Ishikawa (cell line): Measurements from ENCODE around the gene GATAD2A.

Source experiments
- CEBPB ChIP-seq: IDR thresholded peaks from 2 replicates; pipeline ENCODE4 v1.6.1; 2012
- EGR1 ChIP-seq: IDR thresholded peaks from 2 replicates; pipeline ENCODE4 v1.6.1; 2012
- EP300 ChIP-seq: IDR thresholded peaks from 2 replicates; pipeline ENCODE4 v1.6.1; 2012; ENCODE audit warnings: borderline replicate concordance
- FOXM1 ChIP-seq: IDR thresholded peaks from 2 replicates; pipeline ENCODE4 v1.6.1; 2012; ENCODE audit warnings: low read depth, borderline replicate concordance
- MAX ChIP-seq: IDR thresholded peaks from 2 replicates; pipeline ENCODE4 v1.6.1; 2012
- NFIC ChIP-seq: IDR thresholded peaks from 2 replicates; pipeline ENCODE4 v1.6.1; 2012
- RAD21 ChIP-seq: IDR thresholded peaks from 2 replicates; pipeline ENCODE4 v1.6.1; 2012; ENCODE audit warnings: low read depth
- REST ChIP-seq: IDR thresholded peaks from 2 replicates; pipeline ENCODE4 v1.6.1; 2012; ENCODE audit warnings: low read depth, mild to moderate bottlenecking
- TAF1 ChIP-seq: IDR thresholded peaks from 2 replicates; pipeline ENCODE4 v1.6.1; 2012; ENCODE audit warnings: low read depth, mild to moderate bottlenecking
- TCF12 ChIP-seq: IDR thresholded peaks from 2 replicates; pipeline ENCODE4 v1.6.1; 2012; ENCODE audit warnings: low read depth
- TEAD4 ChIP-seq: IDR thresholded peaks from 2 replicates; pipeline ENCODE4 v1.6.1; 2012
- USF1 ChIP-seq: IDR thresholded peaks from 2 replicates; pipeline ENCODE4 v1.6.1; 2012
- YY1 ChIP-seq: IDR thresholded peaks from 2 replicates; pipeline ENCODE4 v1.6.1; 2012; ENCODE audit warnings: low read depth

GRCh38 chr19:19489804-19490204 lies 84.3 kb downstream of the GATAD2A start:
- no peak for TF ChIP-seq CEBPB
- TF ChIP-seq REST: no peak
- TF ChIP-seq MAX: no peak
- no peak for TF ChIP-seq EP300
- TF ChIP-seq TCF12: no peak
- no peak for TF ChIP-seq TAF1
- no peak for TF ChIP-seq FOXM1
- TF ChIP-seq TEAD4: no peak
- no peak for TF ChIP-seq RAD21
- TF ChIP-seq NFIC: no peak
- no peak for TF ChIP-seq EGR1
- no peak for TF ChIP-seq YY1
- TF ChIP-seq USF1: no peak
